OCI-LY1 (cell line): Measurements from ENCODE around the gene CFL1.

Experiments
- CTCF ChIP-seq: fragments of 200-600 bp; sonication (generic), shearing (Covaris generic); IDR thresholded peaks from 2 replicates; pipeline ENCODE4 v1.5.1; 2017; ENCODE audit warnings: mild to moderate bottlenecking, antibody characterized with exemption, low read length, moderate library complexity, mixed read lengths
- EZH2 ChIP-seq: fragments of 200-600 bp; sonication (generic), shearing (Covaris generic); IDR thresholded peaks from 2 replicates; pipeline ENCODE4 v1.8.0; 2017; ENCODE audit warnings: borderline replicate concordance, mixed run types, mild to moderate bottlenecking, antibody characterized with exemption, low read length, moderate library complexity, mixed read lengths

- TF ChIP-seq CTCF = no peak
- no peak for TF ChIP-seq EZH2
Observed at GRCh38 chr11:65814986-65815565, 42.9 kb downstream of the CFL1 start.
